ENCODE data around the gene GATA6. TPM values are rescaled to one million over a fixed set of nuclear protein-coding genes. Genes with fewer than 3 reads are reported as not detected.

GATA6 gene
- total and polyA plus RNA-seq, 5 experiments from 2014 or later = 0.03 to 0.88 (median 0.13) TPM; not detected in 2

DNA sequence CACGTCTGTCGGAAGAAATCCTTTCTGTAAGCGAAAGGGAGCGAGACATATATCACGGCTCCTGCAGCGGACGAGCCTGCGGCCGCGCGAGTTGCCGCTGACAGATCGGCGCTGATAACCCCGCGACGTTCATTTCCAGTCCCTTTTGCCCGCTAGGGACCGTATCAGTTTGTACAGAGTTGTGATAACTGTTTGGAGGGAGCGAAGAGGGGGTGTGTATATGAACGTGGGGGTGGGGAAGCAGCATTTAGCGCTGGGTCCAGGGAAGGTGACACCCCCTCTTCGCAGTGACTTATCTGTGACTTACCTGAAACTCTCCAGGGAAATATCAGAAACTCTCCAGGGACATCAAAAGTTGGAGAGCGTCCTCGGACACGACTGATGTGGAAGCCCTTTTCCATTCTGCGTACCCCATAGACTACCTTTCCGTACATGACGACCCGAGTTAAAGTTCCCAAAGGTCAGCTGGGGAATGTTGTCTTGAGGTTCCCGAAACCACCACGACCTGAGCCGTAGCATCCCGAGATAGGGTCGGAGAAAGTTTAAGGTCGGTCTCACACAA is 948 bp upstream of the GATA6 start:
- Mint-ChIP-seq H3K4me1 (peaks cover 6 to 45% (median 38%) of the 10 kb centered on the region in 4 donors), H3K36me3 (peaks cover 0 to 4% (median 0%) of the 10 kb centered on the region in 3 donors), H3K27ac (peak overlapping the region in 2 of 10 donors; percentile 13 to 21), H3K27me3 (peaks cover 36 to 81% (median 53%) of the 10 kb centered on the region in 5 donors), H3K9me3 (peaks cover 0 to 5% (median 0%) of the 10 kb centered on the region in 9 donors), H3K4me3 (peak overlapping the region; percentile 43 to 88 (median 72))
- DNase-seq = peak in 1 of 10 donors; percentile 28
- POLR2A ChIA-PET = no interaction called here
- ATAC-seq = peak in 1 of 2 donors; percentile 21

DNA sequence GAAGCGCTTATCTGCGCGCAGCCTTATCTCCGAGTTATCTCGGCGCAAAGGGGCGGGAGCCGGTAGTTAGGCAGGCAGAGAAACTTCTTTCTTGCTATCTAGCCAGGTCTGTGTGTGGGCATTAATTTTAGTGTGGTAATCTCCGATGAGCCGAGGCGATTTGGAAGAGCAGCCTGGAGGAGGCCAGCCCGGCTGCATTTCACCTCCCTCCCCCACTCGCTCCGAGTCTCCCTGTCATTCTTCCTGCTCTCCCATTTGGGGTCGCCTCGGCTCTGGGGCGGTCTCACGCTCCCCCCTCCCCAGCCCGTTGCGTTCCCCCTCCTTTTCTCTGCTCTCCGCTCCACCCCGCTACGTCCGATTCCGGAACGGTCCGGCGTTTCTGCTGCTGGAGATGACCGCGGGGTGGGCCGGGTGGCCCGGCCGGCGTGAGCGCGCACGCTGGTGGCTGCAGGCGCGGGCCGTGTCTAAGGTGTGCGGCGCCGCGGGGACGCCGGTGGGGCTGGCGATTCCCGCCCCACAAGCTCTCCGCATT is 566 bp downstream of the GATA6 start:
- Mint-ChIP-seq H3K27ac (peak overlapping the region in 3 of 10 donors; percentile 70 to 73 (median 72)), H3K9me3 (peaks cover 0 to 7% (median 0%) of the 10 kb centered on the region in 9 donors), H3K4me1 (peaks cover 6 to 44% (median 38%) of the 10 kb centered on the region in 4 donors), H3K36me3 (peaks cover 0 to 7% (median 0%) of the 10 kb centered on the region in 3 donors), H3K27me3 (peaks cover 35 to 81% (median 57%) of the 10 kb centered on the region in 5 donors), H3K4me3 (peak overlapping the region; percentile 84 to 92 (median 88))
- peak; percentile 41 to 49 for ATAC-seq
- POLR2A ChIA-PET = interaction anchor here (0.8 kb wide), 1 partner anchor 194 kb away, joined by 5 read pairs; no protein-coding TSS in a partner anchor
- DNase-seq = peak in 1 of 10 donors; percentile 35

DNA sequence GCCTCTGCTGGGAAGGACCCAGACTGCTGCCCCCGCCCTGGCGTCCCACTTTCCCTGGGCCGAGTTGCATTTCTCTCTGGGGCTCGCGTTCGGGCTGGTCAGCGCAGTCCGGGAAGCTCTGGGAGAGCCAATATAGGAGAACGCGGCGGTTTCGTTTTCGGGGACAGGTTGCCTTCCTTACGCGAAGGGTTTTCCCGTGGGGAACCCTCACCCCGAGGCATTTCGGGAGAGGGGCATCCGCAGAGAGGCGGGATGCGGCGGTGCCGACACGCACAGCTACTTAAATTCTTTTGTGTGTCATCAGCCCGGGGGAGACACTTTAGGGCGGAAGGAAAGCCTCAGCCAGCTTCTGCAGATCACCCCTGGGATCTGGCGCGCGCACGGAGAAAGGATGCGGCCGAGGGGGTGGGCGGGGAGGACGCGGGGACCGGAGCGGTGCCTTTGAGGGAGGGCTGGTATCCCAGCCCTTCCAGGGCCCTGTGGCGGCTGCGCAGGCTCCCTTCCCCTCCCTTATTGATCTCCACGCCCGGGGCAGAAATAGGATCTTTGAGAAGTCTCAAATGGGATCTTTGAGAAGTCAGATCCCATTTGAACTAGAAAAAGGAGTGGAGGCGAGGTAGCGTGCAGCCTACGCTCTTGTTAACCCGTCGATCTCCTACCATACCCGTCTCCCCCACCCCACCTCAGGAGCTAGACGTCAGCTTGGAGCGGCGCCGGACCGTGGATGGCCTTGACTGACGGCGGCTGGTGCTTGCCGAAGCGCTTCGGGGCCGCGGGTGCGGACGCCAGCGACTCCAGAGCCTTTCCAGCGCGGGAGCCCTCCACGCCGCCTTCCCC is 1.2 kb downstream of the GATA6 start:
- H3K27me3 Mint-ChIP-seq = peaks cover 34 to 80% (median 61%) of the 10 kb centered on the region in 5 donors
- POLR2A ChIA-PET = interaction anchor here (0.8 kb wide), 2 partner anchors 193 kb away, joined by 3 to 5 read pairs; no protein-coding TSS in a partner anchor
- no peak for DNase-seq
- peak in 1 of 2 donors; percentile 7 for ATAC-seq
- peaks cover 6 to 38% (median 35%) of the 10 kb centered on the region in 4 donors for H3K4me1 Mint-ChIP-seq
- H3K9me3 Mint-ChIP-seq = peaks cover 0 to 7% (median 0%) of the 10 kb centered on the region in 9 donors
- H3K4me3 Mint-ChIP-seq = peak overlapping the region; percentile 84 to 92 (median 88)
- peak overlapping the region in 2 of 10 donors; percentile 62 to 72 for H3K27ac Mint-ChIP-seq
- peaks cover 0 to 5% (median 0%) of the 10 kb centered on the region in 3 donors for H3K36me3 Mint-ChIP-seq

GRCh38 chr18:22171258-22172119 is 2.1 kb downstream of the GATA6 start:
- peaks cover 3 to 34% (median 33%) of the 10 kb centered on the region in 4 donors for H3K4me1 Mint-ChIP-seq
- H3K27ac Mint-ChIP-seq = no peak overlapping the region
- DNase-seq = no peak
- peaks cover 30 to 80% (median 62%) of the 10 kb centered on the region in 5 donors for H3K27me3 Mint-ChIP-seq
- ATAC-seq = no peak
- POLR2A ChIA-PET = interaction anchor here (0.8 kb wide), 1 partner anchor 192 kb away, joined by 3 read pairs; no protein-coding TSS in a partner anchor
- H3K9me3 Mint-ChIP-seq = peaks cover 0 to 7% (median 0%) of the 10 kb centered on the region in 9 donors
- H3K36me3 Mint-ChIP-seq = peaks cover 0 to 5% (median 4%) of the 10 kb centered on the region in 3 donors
- peak overlapping the region in 6 of 10 donors; percentile 85 to 92 (median 88) for H3K4me3 Mint-ChIP-seq

DNA sequence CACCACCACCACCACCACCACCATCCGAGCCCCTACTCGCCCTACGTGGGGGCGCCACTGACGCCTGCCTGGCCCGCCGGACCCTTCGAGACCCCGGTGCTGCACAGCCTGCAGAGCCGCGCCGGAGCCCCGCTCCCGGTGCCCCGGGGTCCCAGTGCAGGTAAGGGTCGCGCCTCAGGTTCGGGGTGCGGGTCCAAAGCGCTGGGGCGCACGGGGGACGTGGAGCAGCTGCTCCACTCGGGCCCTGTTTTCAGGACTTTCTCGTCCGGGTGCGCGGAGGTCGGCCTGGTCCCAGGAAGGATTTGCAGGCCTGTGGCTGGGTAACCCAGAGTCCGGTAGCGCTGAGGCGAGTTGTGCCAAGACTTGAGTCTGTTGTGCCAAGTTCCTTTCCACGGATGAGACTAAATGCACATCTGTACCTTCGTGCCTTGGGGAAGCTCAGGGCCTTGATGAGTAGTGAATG is 2.8 kb downstream of the GATA6 start:
- H3K4me3 Mint-ChIP-seq = peak overlapping the region in 6 of 10 donors; percentile 14 to 45 (median 32)
- H3K27ac Mint-ChIP-seq = no peak overlapping the region
- H3K27me3 Mint-ChIP-seq = peaks cover 31 to 80% (median 58%) of the 10 kb centered on the region in 5 donors
- no peak for DNase-seq
- H3K9me3 Mint-ChIP-seq = peaks cover 0 to 7% (median 0%) of the 10 kb centered on the region in 9 donors
- POLR2A ChIA-PET = no interaction called here
- H3K4me1 Mint-ChIP-seq = peaks cover 3 to 33% (median 29%) of the 10 kb centered on the region in 4 donors
- no peak for ATAC-seq
- peaks cover 0 to 5% (median 4%) of the 10 kb centered on the region in 3 donors for H3K36me3 Mint-ChIP-seq

DNA sequence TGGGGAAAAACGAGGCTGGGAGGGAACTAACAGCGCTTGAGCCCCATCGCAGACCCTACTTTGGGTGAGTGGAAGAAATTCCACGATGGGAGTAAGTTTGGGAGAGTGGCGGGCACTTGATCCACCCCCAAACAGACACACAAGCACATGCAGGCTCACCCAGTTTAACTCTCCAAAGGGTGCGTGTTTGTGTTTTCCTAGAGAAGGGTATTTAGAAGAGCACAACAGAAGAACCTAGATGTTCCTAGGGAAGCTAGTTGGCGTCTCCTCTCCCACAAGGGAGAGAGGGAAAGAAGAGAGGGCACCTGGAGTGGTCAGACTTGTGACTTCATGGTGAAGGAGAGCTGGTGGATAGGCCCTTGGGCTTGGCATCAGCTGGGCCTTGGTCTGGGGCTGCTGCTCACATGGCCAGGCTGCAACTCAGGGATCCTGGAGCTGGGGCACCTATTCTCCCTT is 3.2 kb downstream of the GATA6 start:
- peaks cover 0 to 9% (median 0%) of the 10 kb centered on the region in 9 donors for H3K9me3 Mint-ChIP-seq
- ATAC-seq (no peak), DNase-seq (no peak)
- peak overlapping the region in 7 of 10 donors; percentile 9 to 62 (median 32) for H3K4me3 Mint-ChIP-seq
- peaks cover 0 to 7% (median 5%) of the 10 kb centered on the region in 3 donors for H3K36me3 Mint-ChIP-seq
- H3K27me3 Mint-ChIP-seq = peaks cover 34 to 83% (median 59%) of the 10 kb centered on the region in 5 donors
- no peak overlapping the region for H3K27ac Mint-ChIP-seq
- POLR2A ChIA-PET = no interaction called here
- H3K4me1 Mint-ChIP-seq = peaks cover 3 to 33% (median 27%) of the 10 kb centered on the region in 4 donors

DNA sequence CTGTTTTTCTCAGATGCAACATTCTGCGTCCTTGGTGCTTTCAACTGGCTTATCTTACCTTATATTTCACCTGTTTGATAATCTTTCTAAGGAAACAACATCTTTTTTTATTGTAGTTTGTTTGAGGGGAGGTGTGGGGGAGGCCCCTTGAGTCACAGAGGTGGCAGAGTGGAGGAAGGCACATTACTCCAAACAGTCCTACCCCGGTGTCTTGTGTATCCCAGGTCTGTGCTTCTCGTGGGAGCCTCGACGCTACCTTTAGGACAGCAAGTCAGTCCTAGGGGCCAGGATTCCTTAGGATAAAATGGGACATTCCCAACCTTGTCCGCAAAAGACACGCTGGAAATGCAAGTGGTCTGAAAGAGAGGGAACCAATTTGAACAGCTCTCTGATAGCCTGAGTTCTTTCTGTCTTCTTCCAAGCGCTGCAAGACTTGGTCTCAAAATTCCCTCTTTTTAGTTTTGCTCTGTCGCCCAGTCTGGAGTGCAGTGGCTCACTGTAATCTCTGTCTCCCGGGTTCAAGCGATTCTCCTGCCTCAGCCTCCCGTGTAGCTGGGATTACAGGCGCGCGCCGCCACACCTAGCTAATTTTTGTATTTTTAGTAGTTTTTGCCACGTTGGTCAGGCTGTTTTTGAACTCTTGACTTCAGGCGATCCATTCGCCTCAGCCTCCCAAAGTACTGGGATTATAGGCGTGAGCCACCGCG is 4.0 kb downstream of the GATA6 start:
- Mint-ChIP-seq H3K27ac (no peak overlapping the region), H3K36me3 (peaks cover 0 to 9% (median 5%) of the 10 kb centered on the region in 3 donors)

DNA sequence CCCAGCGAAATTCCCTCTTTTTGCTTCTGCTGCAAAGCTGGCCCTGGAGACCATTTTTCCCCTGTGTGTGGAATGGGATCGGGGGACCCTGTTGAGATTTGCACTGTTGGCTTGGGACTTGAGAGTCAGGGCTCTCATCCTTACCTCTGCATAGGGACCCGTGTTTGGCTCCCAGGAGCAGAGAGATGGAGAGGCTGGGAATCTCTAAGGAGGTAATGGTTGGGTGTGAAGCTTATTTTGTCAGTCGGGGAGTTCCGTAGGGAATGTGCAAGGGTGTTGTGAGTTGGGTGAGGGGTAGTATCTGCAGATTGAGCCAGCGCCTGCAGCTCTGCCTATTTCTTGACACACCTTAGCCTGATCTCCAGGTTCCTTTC is 4.5 kb downstream of the GATA6 start:
- Mint-ChIP-seq H3K4me3 (peak overlapping the region in 1 of 10 donors; percentile 14), H3K4me1 (peaks cover 3 to 22% (median 17%) of the 10 kb centered on the region in 4 donors), H3K36me3 (peaks cover 0 to 9% (median 3%) of the 10 kb centered on the region in 3 donors), H3K27ac (no peak overlapping the region), H3K27me3 (peaks cover 30 to 75% (median 54%) of the 10 kb centered on the region in 5 donors), H3K9me3 (peaks cover 0 to 9% (median 0%) of the 10 kb centered on the region in 9 donors)
- POLR2A ChIA-PET = no interaction called here
- DNase-seq (no peak), ATAC-seq (no peak)

More for the DNA sequence above, 4.0 kb downstream of the GATA6 start:
- ATAC-seq (no peak), DNase-seq (no peak)
- Mint-ChIP-seq H3K9me3 (peaks cover 0 to 9% (median 0%) of the 10 kb centered on the region in 9 donors), H3K4me1 (peaks cover 3 to 25% (median 20%) of the 10 kb centered on the region in 4 donors), H3K4me3 (peak overlapping the region in 3 of 10 donors; percentile 19 to 62 (median 24)), H3K27me3 (peaks cover 30 to 80% (median 56%) of the 10 kb centered on the region in 5 donors)
- POLR2A ChIA-PET = no interaction called here

GRCh38 chr18:22174341-22175145 is 5.2 kb downstream of the GATA6 start:
- no peak overlapping the region for H3K27ac Mint-ChIP-seq
- peaks cover 0 to 9% (median 0%) of the 10 kb centered on the region in 9 donors for H3K9me3 Mint-ChIP-seq
- DNase-seq = peak in 1 of 10 donors; percentile 24
- ATAC-seq = peak; percentile 46 to 55
- H3K4me3 Mint-ChIP-seq = no peak overlapping the region
- H3K4me1 Mint-ChIP-seq = peaks cover 3 to 16% (median 14%) of the 10 kb centered on the region in 4 donors
- H3K36me3 Mint-ChIP-seq = peaks cover 0 to 9% (median 3%) of the 10 kb centered on the region in 3 donors
- POLR2A ChIA-PET = no interaction called here
- H3K27me3 Mint-ChIP-seq = peaks cover 30 to 69% (median 57%) of the 10 kb centered on the region in 5 donors

GRCh38 chr18:22175346-22175745 is 6.0 kb downstream of the GATA6 start:
- H3K4me3 Mint-ChIP-seq = no peak overlapping the region
- H3K27ac Mint-ChIP-seq = no peak overlapping the region
- peaks cover 23 to 61% (median 61%) of the 10 kb centered on the region in 5 donors for H3K27me3 Mint-ChIP-seq
- no peak for DNase-seq
- H3K36me3 Mint-ChIP-seq = peaks cover 0 to 9% (median 3%) of the 10 kb centered on the region in 3 donors
- POLR2A ChIA-PET = no interaction called here
- H3K4me1 Mint-ChIP-seq = peaks cover 2 to 12% (median 9%) of the 10 kb centered on the region in 4 donors
- peaks cover 0 to 9% (median 0%) of the 10 kb centered on the region in 9 donors for H3K9me3 Mint-ChIP-seq
- no peak for ATAC-seq

Data from naive thymus-derived CD8-positive, alpha-beta T cell (primary cell).